NCI-H82 treated with DMSO at 0.1 percent for 48 hours (cell line): ENCODE measurements around the gene ITGA3.

Experiments used
- DNase-seq: peaks from one replicate; lab custom pipeline; 2025; ENCODE audit not compliant: unreplicated experiment; lab: John Stamatoyannopoulos, UW

ITGA3 gene

GRCh38 chr17:50091918-50092285 lies 36.0 kb downstream of the ITGA3 start:
- no peak for DNase-seq

- DNase-seq: no peak
Observed at GRCh38 chr17:50093246-50093645, 37.3 kb downstream of the ITGA3 start.

- no peak for DNase-seq
Observed at GRCh38 chr17:50093807-50094206, 37.9 kb downstream of the ITGA3 start.

- peak; percentile 76 for DNase-seq
Observed at GRCh38 chr17:50094243-50094752, 38.4 kb downstream of the ITGA3 start.

GRCh38 chr17:50094753-50095619 lies 39.1 kb downstream of the ITGA3 start, which contains the start of gene PDK2:
PDK2 (plus strand) TSS chr17:50095351; CDS start chr17:50095436, 85 bp downstream.
- peak; percentile 70 for DNase-seq

GRCh38 chr17:50095626-50096037 lies 39.7 kb downstream of the ITGA3 start:
- DNase-seq: no peak

- DNase-seq: no peak
Observed at GRCh38 chr17:50096092-50096491, 40.2 kb downstream of the ITGA3 start.

- no peak for DNase-seq
Observed at GRCh38 chr17:50096758-50097157, 40.8 kb downstream of the ITGA3 start.

- no peak for DNase-seq
Observed at GRCh38 chr17:50097455-50097854, 41.5 kb downstream of the ITGA3 start.

- no peak for DNase-seq
Observed at GRCh38 chr17:50097926-50098325, 42.0 kb downstream of the ITGA3 start.

- no peak for DNase-seq
Observed at GRCh38 chr17:50098583-50098982, 42.7 kb downstream of the ITGA3 start.

GRCh38 chr17:50099003-50099402 lies 43.1 kb downstream of the ITGA3 start:
- no peak for DNase-seq

GRCh38 chr17:50100480-50100883 lies 44.6 kb downstream of the ITGA3 start:
- DNase-seq: no peak

GRCh38 chr17:50100921-50101345 lies 45.0 kb downstream of the ITGA3 start:
- no peak for DNase-seq

GRCh38 chr17:50101346-50102163 lies 45.6 kb downstream of the ITGA3 start:
- DNase-seq: no peak

- no peak for DNase-seq
Observed at GRCh38 chr17:50102164-50102991, 46.5 kb downstream of the ITGA3 start.

- no peak for DNase-seq
Observed at GRCh38 chr17:50103252-50103651, 47.3 kb downstream of the ITGA3 start.

- no peak for DNase-seq
Observed at GRCh38 chr17:50103941-50104340, 48.0 kb downstream of the ITGA3 start.

GRCh38 chr17:50105811-50106210 lies 49.9 kb downstream of the ITGA3 start:
- no peak for DNase-seq

- DNase-seq: no peak
Observed at GRCh38 chr17:50106393-50107131, 50.7 kb downstream of the ITGA3 start.
